Stimulated activated naive CD8-positive, alpha-beta T cell treated with anti-CD3 and anti-CD28 coated beads, Interleukin-15, Interleukin-2, amounts not matched to agents 100 U/mL and 50 U/mL, for 24 hours (primary cell): ENCODE data around the gene VWF.

Experiments
- ATAC-seq: fragments of 150-1000 bp; cut with Tn5 transposase; one replicate; pipeline ENCODE4 v1.10.0; 2021
- DNase-seq: peaks from one replicate; pipeline ENCODE4 v3.0.0; 2021

The VWF gene

GRCh38 chr12:6076776-6077691 lies 47.4 kb downstream of the VWF start:
- DNase-seq (no peak), ATAC-seq (no peak)

- ATAC-seq (no peak), DNase-seq (no peak)
These were observed 48.1 kb downstream of the VWF start for GRCh38 chr12:6076346-6076745.

- DNase-seq (peak; percentile 59), ATAC-seq (peak; percentile 86)
These were observed 49.4 kb downstream of the VWF start for GRCh38 chr12:6074979-6075585.

- DNase-seq (no peak), ATAC-seq (no peak)
These were observed 50.0 kb downstream of the VWF start for GRCh38 chr12:6074427-6074826.

GRCh38 chr12:6073426-6073825 lies 51.0 kb downstream of the VWF start:
- no peak for ATAC-seq
- no peak for DNase-seq

- ATAC-seq (no peak), DNase-seq (no peak)
These were observed 52.1 kb downstream of the VWF start for GRCh38 chr12:6072302-6072752.

- DNase-seq (no peak), ATAC-seq (no peak)
These were observed 52.9 kb downstream of the VWF start for GRCh38 chr12:6071589-6071988.

- DNase-seq (no peak), ATAC-seq (no peak)
These were observed 53.8 kb downstream of the VWF start for GRCh38 chr12:6070472-6071257.

- DNase-seq: peak; percentile 49
- peak; percentile 80 for ATAC-seq
These were observed 54.9 kb downstream of the VWF start for GRCh38 chr12:6069437-6070093.

- ATAC-seq: no peak
- DNase-seq: no peak
These were observed 56.2 kb downstream of the VWF start for GRCh38 chr12:6068227-6068626.

GRCh38 chr12:6067152-6067916 lies 57.1 kb downstream of the VWF start:
- DNase-seq: no peak
- ATAC-seq: no peak

GRCh38 chr12:6066651-6067050 lies 57.8 kb downstream of the VWF start:
- DNase-seq (no peak), ATAC-seq (no peak)

GRCh38 chr12:6065863-6066199 lies 58.6 kb downstream of the VWF start:
- no peak for ATAC-seq
- no peak for DNase-seq

- DNase-seq (no peak), ATAC-seq (no peak)
These were observed 59.2 kb downstream of the VWF start for GRCh38 chr12:6065131-6065862.

GRCh38 chr12:6062757-6063735 lies 61.4 kb downstream of the VWF start:
- peak; percentile 67 for DNase-seq
- peak; percentile 67 for ATAC-seq

- ATAC-seq: no peak
- DNase-seq: no peak
These were observed 62.1 kb downstream of the VWF start for GRCh38 chr12:6062395-6062756.

GRCh38 chr12:6061660-6062059 lies 62.8 kb downstream of the VWF start:
- no peak for ATAC-seq
- no peak for DNase-seq

- DNase-seq (no peak), ATAC-seq (no peak)
These were observed 64.5 kb downstream of the VWF start for GRCh38 chr12:6059860-6060565.

- ATAC-seq: no peak
These were observed 65.2 kb downstream of the VWF start for GRCh38 chr12:6059221-6059620.

More at GRCh38 chr12:6059221-6059620, 65.2 kb downstream of the VWF start:
- DNase-seq: no peak
